Loucy (cell line): Measurements from ENCODE around the gene NPAS1.

ENCODE experiments used
- EZH2phosphoT487 ChIP-seq: fragments of 200-600 bp; IDR thresholded peaks from 2 replicates; pipeline ENCODE4 v1.6.1; 2018; ENCODE audit warnings: antibody characterized with exemption, mild to moderate bottlenecking, moderate library complexity, borderline replicate concordance
- TF ChIP-seq, protein P1 (sequence below): fragments of 200-600 bp; sonication (generic); conservative IDR thresholded peaks from 2 replicates; pipeline ENCODE4 v1.5.1; 2014; ENCODE audit warnings: mild to moderate bottlenecking, antibody characterized with exemption, low read length

DNA sequence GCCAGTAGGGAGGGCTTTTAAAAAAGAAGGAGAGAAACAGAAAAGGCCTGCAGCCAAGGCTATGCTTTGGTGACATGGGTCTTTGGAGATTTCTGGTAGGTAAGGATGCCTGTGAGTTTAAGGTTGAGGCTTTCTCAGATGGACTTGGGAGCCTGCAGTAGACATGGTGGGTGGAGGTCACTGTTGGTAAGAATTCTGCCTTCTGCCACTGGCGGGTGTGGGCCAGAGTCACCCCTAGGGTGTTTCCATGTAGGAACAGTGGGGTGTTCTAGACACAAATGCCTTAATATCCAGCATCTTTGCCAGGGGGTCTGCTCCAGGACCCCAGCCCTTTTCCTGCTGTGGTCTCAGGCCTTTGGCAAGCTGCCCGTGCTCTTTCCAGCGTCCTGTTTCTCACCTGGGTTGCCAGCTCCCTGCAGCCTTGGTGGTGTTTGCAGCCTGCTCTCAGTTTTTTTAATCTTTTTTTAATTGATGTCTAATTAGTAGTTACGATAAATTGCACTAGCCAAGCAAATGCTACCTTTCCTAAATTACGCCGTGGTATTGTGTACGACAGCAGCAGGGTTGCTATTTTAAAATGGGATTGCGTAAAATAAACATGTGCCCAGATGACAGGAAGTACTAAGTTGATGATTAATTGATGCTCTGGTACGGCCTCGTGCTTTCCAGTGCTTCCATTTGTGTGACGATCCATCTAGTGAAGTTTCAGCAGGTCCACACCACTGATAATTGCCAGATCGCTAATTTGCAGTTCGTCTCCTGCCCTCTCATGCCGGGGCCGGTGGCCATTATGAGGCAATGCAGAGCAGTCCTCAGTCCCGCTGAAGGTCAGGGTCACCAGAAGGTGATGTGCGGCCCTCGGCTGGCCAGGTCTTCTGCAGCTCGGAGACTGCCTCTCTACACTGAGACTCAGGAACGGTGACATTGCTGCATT is 35.3 kb upstream of the NPAS1 start:
- TF ChIP-seq, protein P1, sequence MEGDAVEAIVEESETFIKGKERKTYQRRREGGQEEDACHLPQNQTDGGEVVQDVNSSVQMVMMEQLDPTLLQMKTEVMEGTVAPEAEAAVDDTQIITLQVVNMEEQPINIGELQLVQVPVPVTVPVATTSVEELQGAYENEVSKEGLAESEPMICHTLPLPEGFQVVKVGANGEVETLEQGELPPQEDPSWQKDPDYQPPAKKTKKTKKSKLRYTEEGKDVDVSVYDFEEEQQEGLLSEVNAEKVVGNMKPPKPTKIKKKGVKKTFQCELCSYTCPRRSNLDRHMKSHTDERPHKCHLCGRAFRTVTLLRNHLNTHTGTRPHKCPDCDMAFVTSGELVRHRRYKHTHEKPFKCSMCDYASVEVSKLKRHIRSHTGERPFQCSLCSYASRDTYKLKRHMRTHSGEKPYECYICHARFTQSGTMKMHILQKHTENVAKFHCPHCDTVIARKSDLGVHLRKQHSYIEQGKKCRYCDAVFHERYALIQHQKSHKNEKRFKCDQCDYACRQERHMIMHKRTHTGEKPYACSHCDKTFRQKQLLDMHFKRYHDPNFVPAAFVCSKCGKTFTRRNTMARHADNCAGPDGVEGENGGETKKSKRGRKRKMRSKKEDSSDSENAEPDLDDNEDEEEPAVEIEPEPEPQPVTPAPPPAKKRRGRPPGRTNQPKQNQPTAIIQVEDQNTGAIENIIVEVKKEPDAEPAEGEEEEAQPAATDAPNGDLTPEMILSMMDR = no peak
- no peak for TF ChIP-seq EZH2phosphoT487
